Retinal pigment epithelial cell (primary cell): Measurements from ENCODE around the gene CES5A.
"Not testable (repeated sequence)": the region's sequence is repeated elsewhere in the genome, so short reads cannot be mapped to it uniquely, and the experiment has no call there.

Source experiments
- DNase-seq: peaks from one replicate; pipeline ENCODE4 v3.0.0-alpha.2; 2010; ENCODE audit warnings: low read depth
- H3K4me3 ChIP-seq: 2 replicates; pipeline ENCODE4 v1.5.1; 2011; ENCODE audit warnings: mild to moderate bottlenecking, low read length, control low read depth, moderate library complexity
- CTCF ChIP-seq: conservative IDR thresholded peaks from 2 replicates; pipeline ENCODE4 v1.5.1; 2011; ENCODE audit warnings: low read depth, low read length, control low read depth, inconsistent platforms

The CES5A gene

GRCh38 chr16:55809386-55809785 lies 65.8 kb downstream of the CES5A start:
- no peak for TF ChIP-seq CTCF
- DNase-seq = no peak
- H3K4me3 ChIP-seq = no peak overlapping the region

- H3K4me3 ChIP-seq, DNase-seq: not testable (repeated sequence)
Measured at GRCh38 chr16:55808286-55808685, 66.9 kb downstream of the CES5A start.

GRCh38 chr16:55805104-55805503 lies 70.1 kb downstream of the CES5A start:
- not testable (repeated sequence) for H3K4me3 ChIP-seq, DNase-seq

- H3K4me3 ChIP-seq, DNase-seq: not testable (repeated sequence)
Measured at GRCh38 chr16:55803681-55804080, 71.5 kb downstream of the CES5A start.
